DOHH2 (cell line): ENCODE data around the gene MYOF.

Source experiments
- CTCF ChIP-seq: fragments of 200-600 bp; sonication (generic); IDR thresholded peaks from one replicate; pipeline ENCODE4 v1.5.1; 2014; ENCODE audit warnings: antibody characterized with exemption, mild to moderate bottlenecking, low read depth, low read length; ENCODE audit not compliant: poor library complexity, severe bottlenecking
- EZH2phosphoT487 ChIP-seq: fragments of 200-600 bp; sonication (generic); IDR thresholded peaks from 2 replicates; pipeline ENCODE4 v1.6.1; 2017; ENCODE audit warnings: borderline replicate concordance, mild to moderate bottlenecking, antibody characterized with exemption, low read length, moderate library complexity, mixed read lengths

GRCh38 chr10:93342921-93343320 is 139.2 kb downstream of the MYOF start:
- TF ChIP-seq CTCF: no peak
- TF ChIP-seq EZH2phosphoT487: no peak
